Renal pelvis (tissue), 4 donors: ENCODE results near the gene SRPK3. TPM values are rescaled to one million over a fixed set of nuclear protein-coding genes. Genes with fewer than 3 reads are reported as not detected.

Source experiments
- DNase-seq: peaks from one replicate; pipeline ENCODE4 v3.0.0-alpha.2; 2013
- polyA plus RNA-seq, 3 donors: library from polyadenylated mRNA; unstranded; fragments of 120-200 nt; gene quantifications; one replicate each; pipeline ENCODE4 v1.2.1, GENCODE V29; 2013; ENCODE audit not compliant: insufficient read length in 3 of 3

SRPK3 gene
- polyA plus RNA-seq, 3 donors = 1.2 to 2.7 (median 1.5) TPM

- no peak for DNase-seq
Observed at GRCh38 chrX:153782313-153782712, 1.5 kb downstream of the SRPK3 start.

DNA sequence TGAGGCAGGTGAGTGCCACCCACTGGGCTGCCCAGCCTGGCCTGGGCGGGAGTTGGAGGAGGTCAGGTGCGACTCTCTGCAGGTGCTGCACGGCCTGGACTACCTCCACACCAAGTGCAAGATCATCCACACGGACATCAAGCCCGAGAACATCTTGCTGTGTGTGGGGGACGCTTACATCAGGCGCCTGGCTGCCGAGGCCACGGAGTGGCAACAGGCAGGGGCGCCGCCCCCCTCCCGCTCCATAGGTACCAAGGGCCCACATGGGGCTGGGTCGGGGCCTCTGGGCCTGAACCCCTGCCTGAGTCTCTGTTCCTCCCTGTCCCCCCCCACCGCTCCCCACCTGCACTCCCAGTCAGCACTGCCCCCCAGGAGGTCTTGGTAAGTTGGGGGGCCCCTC, 2.0 kb downstream of the SRPK3 start:
- no peak for DNase-seq

- DNase-seq = no peak
Observed at GRCh38 chrX:153783378-153784013, 2.7 kb downstream of the SRPK3 start.

DNA sequence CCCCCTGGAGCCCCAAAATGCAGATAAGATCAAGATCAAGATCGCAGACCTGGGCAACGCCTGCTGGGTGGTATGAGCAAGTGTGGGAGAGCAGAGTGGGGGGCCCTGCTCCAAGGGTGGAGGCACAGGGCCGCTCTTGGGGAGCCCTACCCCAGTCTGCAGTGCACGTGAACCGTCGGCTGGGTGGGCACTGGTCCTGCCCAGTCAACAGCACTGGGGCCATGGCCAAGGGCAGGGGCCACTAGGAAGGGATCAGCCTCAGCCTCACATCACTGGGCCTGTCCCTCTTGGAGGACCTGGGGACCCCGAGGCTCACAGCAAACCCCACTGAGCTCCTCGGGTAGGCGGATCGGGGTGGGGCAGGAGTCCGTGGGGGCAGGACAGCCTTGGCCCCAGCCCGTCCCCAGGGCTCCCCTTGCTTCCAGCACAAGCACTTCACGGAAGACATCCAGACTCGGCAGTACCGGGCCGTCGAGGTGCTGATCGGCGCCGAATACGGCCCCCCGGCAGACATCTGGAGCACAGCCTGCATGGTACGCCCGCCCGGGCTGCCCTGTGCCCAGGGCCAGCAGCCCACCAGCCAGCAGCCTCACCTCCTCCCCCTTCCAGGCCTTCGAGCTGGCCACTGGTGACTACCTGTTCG, 3.6 kb downstream of the SRPK3 start:
- DNase-seq = no peak

DNA sequence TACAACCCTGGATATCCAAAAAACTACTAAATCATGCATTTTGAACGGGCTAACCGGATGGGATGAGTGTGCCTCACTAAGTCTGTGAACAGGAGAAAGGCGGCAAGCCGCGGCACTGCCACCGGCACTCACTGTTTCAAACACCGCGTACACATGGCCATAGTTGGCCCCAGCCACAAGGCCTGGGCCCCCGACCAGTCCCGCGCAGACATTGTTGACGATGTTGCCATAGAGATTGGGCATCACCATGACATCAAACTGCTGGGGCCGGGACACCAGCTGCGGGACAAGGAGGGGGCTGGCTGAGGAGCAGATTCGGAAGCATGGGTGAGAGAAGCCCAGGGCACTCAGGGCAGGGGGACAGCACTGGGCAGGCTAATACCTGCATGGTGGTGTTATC, 5.8 kb downstream of the SRPK3 start:
- no peak for DNase-seq

- no peak for DNase-seq
Observed at GRCh38 chrX:153789654-153790053, 8.8 kb downstream of the SRPK3 start.

DNA sequence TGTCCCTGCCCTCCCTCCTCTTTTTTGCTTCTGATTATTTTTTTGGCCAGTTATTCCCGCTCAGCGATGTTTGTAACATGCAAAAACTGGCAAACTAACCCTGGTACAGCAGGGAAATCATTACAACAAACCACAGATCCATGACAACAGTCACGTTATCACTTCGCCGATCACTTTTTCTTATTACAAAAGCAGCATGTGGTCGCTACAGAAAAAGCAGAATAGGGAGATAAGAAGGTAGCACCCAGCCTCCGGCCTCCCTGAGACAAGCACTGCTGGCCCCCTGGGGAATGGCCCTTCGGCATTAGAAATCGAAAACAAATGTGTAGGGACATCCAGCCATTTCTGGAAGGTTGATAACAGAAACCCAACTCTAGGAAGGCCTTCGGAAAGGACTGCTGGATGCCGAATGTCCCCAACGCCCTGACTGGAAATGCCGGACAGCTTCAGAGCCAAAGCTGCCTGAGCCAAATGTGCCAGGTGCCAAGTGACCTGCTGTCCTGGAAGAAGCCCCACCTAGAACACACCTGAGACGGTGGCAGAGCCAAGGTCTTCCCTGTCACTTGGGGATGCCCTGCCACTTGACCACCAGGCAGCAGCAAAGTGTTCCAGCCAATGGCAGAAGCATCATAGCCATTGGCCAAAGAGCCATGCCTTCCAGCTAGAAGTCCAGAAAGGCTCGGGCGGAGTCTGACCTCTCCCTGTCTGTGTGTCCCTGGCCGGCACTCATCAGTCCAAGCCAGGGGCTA, 10.4 kb downstream of the SRPK3 start:
- no peak for DNase-seq

GRCh38 chrX:153792368-153792767, 11.5 kb downstream of the SRPK3 start:
- DNase-seq = no peak

GRCh38 chrX:153793291-153793690, 12.4 kb downstream of the SRPK3 start:
- DNase-seq = no peak

DNA sequence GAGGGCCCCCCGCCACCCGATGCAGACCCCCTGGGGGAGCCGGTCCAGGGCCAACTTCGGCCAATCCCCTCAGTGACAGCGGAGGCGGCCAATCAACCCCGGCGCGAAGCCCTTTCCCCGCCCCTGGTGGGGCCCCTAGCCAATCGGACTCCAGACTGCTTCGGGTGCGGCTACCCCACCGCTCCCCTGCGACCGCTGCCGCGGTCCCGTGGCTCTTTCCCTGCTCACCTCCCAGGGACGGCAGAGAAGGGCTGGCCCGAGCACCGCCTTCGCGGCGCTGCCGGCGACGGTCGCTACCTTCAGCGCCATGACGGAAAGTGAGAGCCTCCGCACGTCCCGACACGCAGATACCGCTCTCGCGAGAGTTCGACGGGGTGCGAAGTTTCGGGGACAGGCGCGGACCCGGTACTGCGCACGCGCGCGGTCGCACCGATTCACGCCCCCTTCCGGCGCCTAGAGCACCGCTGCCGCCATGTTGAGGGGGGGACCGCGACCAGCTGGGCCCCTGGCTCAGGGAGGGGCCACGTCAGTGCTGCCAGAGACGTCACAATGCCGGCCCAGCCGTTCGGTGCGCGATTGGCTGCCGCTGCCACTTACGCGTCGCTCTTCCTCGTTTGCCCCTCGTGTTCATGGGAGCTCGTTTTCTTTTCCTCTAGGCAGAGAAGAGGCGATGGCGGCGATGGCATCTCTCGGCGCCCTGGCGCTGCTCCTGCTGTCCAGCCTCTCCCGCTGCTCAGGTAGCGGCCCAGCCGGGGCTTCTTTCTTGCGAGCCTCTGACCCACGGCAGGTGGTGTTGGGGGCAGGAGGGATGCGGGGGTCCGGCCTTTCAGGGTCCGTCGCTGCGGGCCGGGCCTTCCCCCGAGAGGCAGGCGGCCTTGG, 13.4 kb downstream of the SRPK3 start, which contains the start of the genes IDH3G and SSR4:
Gene IDH3G (minus strand): TSS at position 358 of the 879 bp plus-strand sequence. CDS start 49 bp downstream, at position 309.
Gene SSR4 (plus strand): TSS at position 651 of the 879 bp plus-strand sequence. CDS start 20 bp downstream, at position 671.
- peak; percentile 89 for DNase-seq

DNA sequence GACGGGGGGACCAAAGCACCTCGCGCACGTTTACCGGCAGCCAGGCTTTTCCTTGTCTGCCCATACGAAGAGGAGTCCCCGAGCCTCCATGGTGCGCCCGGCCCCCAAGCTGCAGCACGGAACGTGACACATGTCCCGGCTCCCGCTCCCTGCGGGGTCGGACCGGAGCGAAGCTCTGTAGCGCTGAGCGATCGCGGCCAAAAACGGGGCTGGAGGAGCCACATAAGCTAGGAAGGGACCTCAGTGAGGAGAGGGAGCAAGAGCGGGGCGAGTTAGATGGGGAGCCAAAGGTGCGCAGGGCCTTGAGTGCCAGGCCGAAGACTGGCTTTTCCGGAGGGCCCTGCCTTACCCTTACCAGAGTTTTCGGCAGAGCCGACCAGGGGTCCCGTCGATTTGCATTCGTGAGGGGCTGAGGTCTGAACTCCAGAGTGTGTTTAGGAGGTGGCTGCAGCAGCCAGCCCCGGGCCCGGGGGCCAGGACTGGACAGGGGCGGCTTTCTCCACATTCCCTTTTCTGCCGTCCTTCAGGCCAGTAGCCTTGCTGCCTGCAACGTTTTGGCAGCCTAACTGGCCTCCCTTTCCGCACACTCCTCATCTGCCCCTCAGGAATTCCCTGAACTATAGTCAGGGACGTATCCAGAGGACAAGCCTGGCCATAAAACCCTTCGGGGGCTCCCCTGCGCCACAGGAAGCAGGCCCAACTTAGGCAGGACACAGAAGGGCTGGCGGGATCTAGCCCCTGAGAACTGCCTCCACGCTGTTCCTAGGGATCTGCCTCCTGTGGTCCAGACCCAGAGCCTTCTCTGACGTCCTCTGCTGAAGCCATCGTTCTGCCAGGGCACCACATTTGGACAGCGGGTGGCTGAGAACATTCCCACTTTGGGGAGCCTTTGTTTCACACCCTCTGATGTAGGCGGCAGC, 14.3 kb downstream of the SRPK3 start:
- no peak for DNase-seq

DNA sequence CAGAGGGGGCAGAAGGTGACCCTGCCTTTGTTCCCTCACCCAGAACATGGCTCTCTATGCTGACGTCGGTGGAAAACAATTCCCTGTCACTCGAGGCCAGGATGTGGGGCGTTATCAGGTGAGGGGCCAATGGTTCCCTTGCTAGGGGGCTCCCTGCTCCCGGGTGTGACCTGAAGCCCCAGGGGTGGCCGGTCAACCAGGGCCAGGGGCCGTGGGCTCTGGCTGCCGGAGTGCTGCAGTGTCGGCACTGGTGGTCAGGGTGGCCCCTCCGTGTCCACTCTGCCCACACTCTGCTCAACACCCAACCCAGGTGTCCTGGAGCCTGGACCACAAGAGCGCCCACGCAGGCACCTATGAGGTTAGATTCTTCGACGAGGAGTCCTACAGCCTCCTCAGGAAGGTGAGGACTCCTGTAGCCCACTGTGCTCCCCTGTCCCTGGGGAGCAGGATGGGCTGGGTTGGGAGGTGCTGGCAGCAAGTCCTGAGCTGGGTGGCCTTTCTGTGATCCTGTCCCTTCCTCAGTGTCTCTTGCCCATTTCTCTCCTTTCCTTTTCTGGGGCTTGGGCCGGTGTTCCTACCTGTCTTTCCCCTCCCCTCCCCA, 16.7 kb downstream of the SRPK3 start:
- no peak for DNase-seq

DNA sequence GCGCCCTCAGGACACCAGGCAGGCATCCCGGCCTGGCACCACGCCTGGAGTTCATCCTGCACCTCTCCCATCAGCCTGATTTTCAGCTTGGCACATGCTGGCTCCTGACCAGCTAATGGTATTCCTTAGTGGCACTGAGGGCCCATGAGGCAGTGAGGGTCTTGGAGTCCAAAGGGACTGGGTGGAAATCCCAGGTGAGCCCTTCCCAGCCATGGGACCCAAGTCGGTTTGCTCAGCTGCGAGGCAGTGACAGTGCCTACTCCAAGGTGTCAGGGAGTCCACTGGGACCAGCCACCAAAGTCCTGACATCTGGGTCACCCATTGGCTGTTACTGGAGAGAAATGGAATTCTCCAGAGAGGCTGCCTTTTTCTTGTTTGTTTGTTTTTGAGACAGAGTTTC, 18.5 kb downstream of the SRPK3 start:
- DNase-seq = no peak

- no peak for DNase-seq
Observed at GRCh38 chrX:153800177-153800722, 19.4 kb downstream of the SRPK3 start.

DNA sequence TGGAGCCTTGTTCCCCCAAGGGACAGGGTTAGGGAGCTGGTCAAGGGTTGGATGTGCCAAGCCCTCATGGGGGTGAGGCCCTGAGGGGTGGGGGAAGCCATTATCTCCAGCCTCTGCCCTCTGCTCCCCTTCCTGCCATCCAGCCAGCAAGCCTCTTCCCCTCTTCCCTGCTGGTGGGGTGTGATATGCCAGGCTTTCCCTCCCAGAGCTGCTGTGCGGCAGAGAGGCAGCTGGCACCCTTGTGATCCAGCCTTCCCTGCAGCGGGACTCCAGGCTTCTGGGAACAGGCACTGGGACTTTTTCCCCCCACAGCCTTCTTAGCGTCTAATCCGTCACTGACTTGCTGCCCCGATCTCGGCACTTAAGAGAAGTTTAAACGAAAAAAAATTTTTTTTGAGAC, 19.9 kb downstream of the SRPK3 start:
- DNase-seq = no peak

DNA sequence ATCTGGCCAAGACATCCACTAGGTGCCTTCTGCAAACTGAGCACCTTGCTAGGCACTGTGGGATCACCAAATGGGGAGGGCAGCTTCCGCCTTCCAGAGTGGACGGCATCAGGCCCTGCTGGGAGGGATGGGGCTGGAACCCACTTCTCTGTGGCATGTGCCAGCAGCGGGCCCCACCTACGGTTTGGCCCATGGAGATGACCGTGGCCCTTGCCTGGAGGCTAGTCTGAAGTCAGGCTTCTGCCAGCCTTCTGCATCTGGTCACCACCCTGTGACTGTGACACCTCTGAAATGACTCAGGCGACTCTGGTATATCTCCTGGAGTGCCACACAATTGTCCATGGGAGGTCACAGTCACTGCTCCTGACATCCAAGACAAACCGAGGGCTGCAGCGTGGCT, 20.8 kb downstream of the SRPK3 start:
- DNase-seq = no peak

DNA sequence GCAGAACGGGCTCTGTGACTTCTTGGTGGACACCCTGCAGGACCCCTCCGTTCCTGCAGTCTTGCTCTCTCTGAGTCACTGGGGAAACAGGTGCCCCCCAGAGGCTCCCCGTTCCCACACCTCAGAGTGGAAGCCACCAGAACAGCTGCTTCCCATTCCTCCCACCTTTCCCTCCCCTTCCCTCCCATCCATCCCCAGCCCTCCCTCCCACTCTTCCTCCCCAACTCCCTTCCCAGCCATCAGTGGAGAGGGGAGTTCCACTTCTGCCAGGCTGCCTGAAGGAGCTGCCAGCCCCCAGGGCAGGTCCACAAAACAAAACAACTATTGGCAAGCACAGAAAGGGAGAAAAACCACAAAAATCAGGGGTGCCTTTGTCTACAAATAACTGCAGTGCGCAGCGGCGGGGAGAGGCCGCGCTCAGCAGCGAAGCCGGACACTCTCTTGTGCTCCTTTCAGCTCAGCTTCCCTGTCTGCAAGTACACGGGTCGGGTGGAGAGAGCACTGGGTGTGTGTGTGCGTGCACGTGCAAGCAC, 21.7 kb downstream of the SRPK3 start:
- no peak for DNase-seq

- no peak for DNase-seq
Observed at GRCh38 chrX:153803211-153804099, 22.6 kb downstream of the SRPK3 start.
